Smooth muscle cell (in vitro differentiated cells): Measurements from ENCODE around the gene EGLN1. TPM values are rescaled to one million over a fixed set of nuclear protein-coding genes. Genes with fewer than 3 reads are reported as not detected.

Source experiments
- DNase-seq: peaks from one replicate; lab custom pipeline; 2025; ENCODE audit not compliant: unreplicated experiment; lab: John Stamatoyannopoulos, UW
- H2AFZ ChIP-seq: fragments of 200-600 bp; sonication (generic); 2 replicates; pipeline ENCODE4 v1.6.0; 2016; ENCODE audit warnings: antibody characterized with exemption, low read depth, mild to moderate bottlenecking
- H3F3A ChIP-seq: fragments of 200-600 bp; sonication (generic); 2 replicates; pipeline ENCODE4 v1.6.0; 2017; ENCODE audit warnings: antibody characterized with exemption, low read depth
- H3K27ac ChIP-seq: fragments of 200-600 bp; sonication (generic); 2 replicates; pipeline ENCODE4 v1.5.1; 2016; ENCODE audit warnings: low read depth, mild to moderate bottlenecking
- H3K27me3 ChIP-seq: fragments of 200-600 bp; sonication (generic); 2 replicates; pipeline ENCODE4 v1.6.1; 2016; ENCODE audit warnings: low read depth, mild to moderate bottlenecking
- H3K36me3 ChIP-seq: fragments of 200-600 bp; sonication (generic); 2 replicates; pipeline ENCODE4 v1.5.1; 2016; ENCODE audit warnings: low read depth
- H3K4me1 ChIP-seq: fragments of 200-600 bp; sonication (generic); 2 replicates; pipeline ENCODE4 v1.5.1; 2016; ENCODE audit warnings: low read depth
- H3K4me2 ChIP-seq: fragments of 200-600 bp; sonication (generic); 2 replicates; pipeline ENCODE4 v1.6.0; 2016; ENCODE audit warnings: mild to moderate bottlenecking
- H3K4me3 ChIP-seq: fragments of 200-600 bp; sonication (generic); 2 replicates; pipeline ENCODE4 v1.5.1; 2016; ENCODE audit warnings: mild to moderate bottlenecking
- H3K79me2 ChIP-seq: fragments of 200-600 bp; sonication (generic); 2 replicates; pipeline ENCODE4 v1.6.0; 2016; ENCODE audit warnings: low read depth, mild to moderate bottlenecking
- H3K9ac ChIP-seq: fragments of 200-600 bp; sonication (generic); 2 replicates; pipeline ENCODE4 v1.6.0; 2016; ENCODE audit warnings: low read depth
- H3K9me3 ChIP-seq: fragments of 200-600 bp; sonication (generic); replicated peaks from 2 replicates; pipeline ENCODE4 v1.5.1; 2016; ENCODE audit warnings: low read depth
- H4K20me1 ChIP-seq: fragments of 200-600 bp; sonication (generic); 2 replicates; pipeline ENCODE4 v1.6.0; 2016; ENCODE audit warnings: low read depth
- CTCF ChIP-seq: fragments of 200-600 bp; sonication (generic); IDR thresholded peaks from 2 replicates; pipeline ENCODE4 v1.5.1; 2017; ENCODE audit warnings: borderline replicate concordance, mild to moderate bottlenecking, antibody characterized with exemption; ENCODE audit not compliant: insufficient read depth, poor library complexity, severe bottlenecking
- WGBS: methylation state at CpG from one replicate; pipeline ENCODE4 v1.1.7; 2016; ENCODE audit warnings: low lambda C conversion rate; 5-methylcytosine and 5-hydroxymethylcytosine counted together
- polyA plus RNA-seq: library from polyadenylated mRNA; unstranded; fragments of >200 nt; fragmentation: Nextera tagmentation; extraction: Ambion mirVana; gene quantifications from 2 replicates; pipeline ENCODE4 v1.2.1, GENCODE V29; 2016
- total RNA-seq: library from RNA; depleted of rRNA; stranded (reverse); fragments of >200 nt; gene quantifications from 2 replicates; pipeline ENCODE4 v1.2.3, GENCODE V29; 2014

EGLN1 gene
- total and polyA plus RNA-seq, 2 experiments from 2014 or later: 15.7 to 36.8 TPM

- no peak overlapping the region for H3K4me2 ChIP-seq
- H3K9ac ChIP-seq: no peak overlapping the region
- H3K79me2 ChIP-seq: peaks cover 94% of the 10 kb centered on the region
- H3K9me3 ChIP-seq: no peaks in the 10 kb centered on the region
- H3K36me3 ChIP-seq: no peaks in the 10 kb centered on the region
- no peak overlapping the region for H2AFZ ChIP-seq
- H4K20me1 ChIP-seq: peaks cover 99% of the 10 kb centered on the region
- no peak for DNase-seq
- no peak overlapping the region for H3K27ac ChIP-seq
- H3K4me1 ChIP-seq: peaks cover 4% of the 10 kb centered on the region
- no peak overlapping the region for H3K4me3 ChIP-seq
- no peaks in the 10 kb centered on the region for H3K27me3 ChIP-seq
- 87% methylated on average over 2 of the region's 2 CpGs for WGBS
- TF ChIP-seq CTCF: no peak
- H3F3A ChIP-seq: no peaks in the 10 kb centered on the region
Measured at GRCh38 chr1:231381729-231382128, 40.4 kb downstream of the EGLN1 start.

- Histone ChIP-seq H2AFZ (no peak overlapping the region), H3K79me2 (peaks cover 88% of the 10 kb centered on the region), H3K4me3 (no peak overlapping the region), H3K4me1 (peaks cover 4% of the 10 kb centered on the region), H3K9me3 (no peaks in the 10 kb centered on the region), H3K27ac (peak overlapping the region; percentile 22), H3K9ac (no peak overlapping the region), H4K20me1 (peaks cover 100% of the 10 kb centered on the region), H3K27me3 (no peaks in the 10 kb centered on the region), H3F3A (no peaks in the 10 kb centered on the region), H3K4me2 (no peak overlapping the region), H3K36me3 (no peaks in the 10 kb centered on the region)
- 91% methylated on average over 5 of the region's 5 CpGs for WGBS
- DNase-seq: no peak
- no peak for TF ChIP-seq CTCF
Measured at GRCh38 chr1:231376875-231377549, 45.1 kb downstream of the EGLN1 start.

GRCh38 chr1:231376101-231376500, 46.0 kb downstream of the EGLN1 start:
- DNase-seq: no peak
- no peaks in the 10 kb centered on the region for H3K9me3 ChIP-seq

More at GRCh38 chr1:231376101-231376500, 46.0 kb downstream of the EGLN1 start:
- Histone ChIP-seq H3K79me2 (peaks cover 79% of the 10 kb centered on the region), H3K27ac (peak overlapping the region; percentile 22), H3K27me3 (no peaks in the 10 kb centered on the region), H3K4me1 (peaks cover 4% of the 10 kb centered on the region), H2AFZ (no peak overlapping the region), H3K9ac (no peak overlapping the region), H3K4me2 (no peak overlapping the region), H3K36me3 (no peaks in the 10 kb centered on the region), H3K4me3 (no peak overlapping the region), H3F3A (no peaks in the 10 kb centered on the region), H4K20me1 (peaks cover 98% of the 10 kb centered on the region)
- 62% methylated on average over 4 of the region's 4 CpGs for WGBS
- TF ChIP-seq CTCF: no peak
